HCT116 (cell line): ENCODE data around the gene TMEM63B. TPM values are rescaled to one million over a fixed set of nuclear protein-coding genes. Genes with fewer than 3 reads are reported as not detected.

ENCODE experiments used
- ATAC-seq: fragments of 200-7000 bp; cut with Tn5 transposase; 2 replicates; pipeline ENCODE4 v1.9.1; 2020; ENCODE audit warnings: mild to moderate bottlenecking, moderate library complexity
- BruUV-seq: library from RNA; stranded (reverse); fragments of 400-500 nt; replicated peaks from 2 replicates; lab custom pipeline; 2021; lab: Mats Ljungman, UMichigan
- CTCF ChIA-PET: fragments of 300-600 bp; sonication (Branson Sonifier 250); formaldehyde crosslinking; loops from one replicate; lab custom pipeline; 2021; ENCODE audit warnings: antibody characterized with exemption; lab: Charles Lee
- POLR2A ChIA-PET: fragments of 300-600, 350-600 bp; sonication (Branson Sonifier 250); formaldehyde crosslinking; loops from one replicate; lab custom pipeline; 2021; ENCODE audit warnings: antibody characterized with exemption; lab: Charles Lee
- RAD21 ChIA-PET, 2 experiments: fragments of 300-600 bp; sonication (Branson Sonifier 250); formaldehyde crosslinking; loops; one replicate each; lab custom pipeline; 2023; ENCODE audit warnings: low total read pairs in 2 of 2; ENCODE audit not compliant: uncharacterized antibody in 2 of 2, unreplicated experiment in 2 of 2, low non-redundant PET in 1 of 2; lab: Charles Lee
- DNase-seq: peaks from one replicate; pipeline ENCODE4 v3.0.0-alpha.2; 2010; ENCODE audit warnings: low read depth, low spot score
- H2AFZ ChIP-seq: fragments of 200-600 bp; shearing (Covaris generic), sonication (generic); 2 replicates; pipeline ENCODE4 v1.6.1; 2017; ENCODE audit warnings: low read depth, mixed run types, mixed read lengths, antibody characterized with exemption, low read length; ENCODE audit not compliant: poor library complexity, severe bottlenecking
- H3K27ac ChIP-seq: 2 replicates; pipeline ENCODE4 v1.5.1; 2012; ENCODE audit warnings: low read depth, low read length
- H3K27me3 ChIP-seq: fragments of 200-600 bp; sonication (generic); 2 replicates; pipeline ENCODE4 v1.6.1; 2016; ENCODE audit warnings: mixed run types, low read length, mixed read lengths; ENCODE audit not compliant: insufficient read depth
- H3K36me3 ChIP-seq, 2 experiments: fragments of 200-500 bp in 1 of 2; fragments of 200-600 bp in 1 of 2; sonication (Bioruptor generic) in 1 of 2; sonication (generic) in 1 of 2; 2 replicates each; pipeline versions ENCODE4 v1.5.1 to v1.6.1; 2014 to 2016; ENCODE audit warnings: low read length in 2 of 2, inconsistent platforms in 1 of 2, mixed read lengths in 1 of 2, mixed run types in 1 of 2; ENCODE audit not compliant: insufficient read depth in 2 of 2, control insufficient read depth in 1 of 2
- H3K4me1 ChIP-seq, 2 experiments: fragments of 200-600 bp in 1 of 2; sonication (generic) in 1 of 2; 2 replicates each; pipeline versions ENCODE4 v1.5.1 to v1.6.1; 2012 to 2017; ENCODE audit warnings: low read length in 2 of 2, inconsistent platforms in 1 of 2, mild to moderate bottlenecking in 1 of 2, mixed read lengths in 1 of 2, mixed run types in 1 of 2, moderate library complexity in 1 of 2; ENCODE audit not compliant: insufficient read depth in 2 of 2, control insufficient read depth in 1 of 2
- H3K4me2 ChIP-seq: fragments of 200-600 bp; sonication (generic); 2 replicates; pipeline ENCODE4 v1.6.1; 2017; ENCODE audit warnings: mixed run types, low read length, mixed read lengths
- H3K4me3 ChIP-seq, 2 experiments: fragments of 200-600 bp in 1 of 2; sonication (generic) in 1 of 2; replicated peaks in 1 of 2; 2 replicates each; pipeline ENCODE4 v1.5.1; 2011 to 2016; ENCODE audit warnings: low read length in 2 of 2, control low read depth in 1 of 2, low read depth in 1 of 2, mild to moderate bottlenecking in 1 of 2, mixed read lengths in 1 of 2, mixed run types in 1 of 2
- H3K79me2 ChIP-seq: fragments of 200-600 bp; sonication (generic); 2 replicates; pipeline ENCODE4 v1.6.1; 2017; ENCODE audit warnings: mild to moderate bottlenecking, mixed run types, low read length, moderate library complexity, mixed read lengths; ENCODE audit not compliant: insufficient read depth
- H3K9ac ChIP-seq: fragments of 200-600 bp; sonication (generic); 2 replicates; pipeline ENCODE4 v1.6.1; 2016; ENCODE audit warnings: low read length, mixed read lengths
- H3K9me2 ChIP-seq: fragments of 200-600 bp; sonication (generic), shearing (Covaris generic); 2 replicates; pipeline ENCODE4 v1.6.1; 2017; ENCODE audit warnings: mixed run types, mild to moderate bottlenecking, moderate library complexity; ENCODE audit not compliant: insufficient read depth
- H3K9me3 ChIP-seq, 2 experiments: fragments of 200-500 bp in 1 of 2; fragments of 200-600 bp in 1 of 2; sonication (Bioruptor generic) in 1 of 2; sonication (generic) in 1 of 2; 2 replicates each; pipeline ENCODE4 v1.6.1; 2014 to 2017; ENCODE audit warnings: low read length in 2 of 2, mixed read lengths in 2 of 2, inconsistent platforms in 1 of 2, low read depth in 1 of 2, mild to moderate bottlenecking in 1 of 2, mixed run types in 1 of 2, moderate library complexity in 1 of 2; ENCODE audit not compliant: control insufficient read depth in 1 of 2, insufficient read depth in 1 of 2
- H4K20me1 ChIP-seq: fragments of 200-600 bp; sonication (generic), shearing (Covaris generic); 2 replicates; pipeline ENCODE4 v1.6.1; 2017; ENCODE audit warnings: mixed run types, mild to moderate bottlenecking, moderate library complexity; ENCODE audit not compliant: insufficient read depth
- CEBPB ChIP-seq: IDR thresholded peaks from 2 replicates; pipeline ENCODE4 v1.6.1; 2012; ENCODE audit warnings: low read depth
- EGR1 ChIP-seq: IDR thresholded peaks from 2 replicates; pipeline ENCODE4 v1.6.1; 2012; ENCODE audit warnings: low read depth
- ELF1 ChIP-seq: IDR thresholded peaks from 2 replicates; pipeline ENCODE4 v1.6.1; 2012; ENCODE audit warnings: low read depth, borderline replicate concordance
- FOSL1 ChIP-seq: IDR thresholded peaks from 2 replicates; pipeline ENCODE4 v1.6.1; 2012; ENCODE audit warnings: low read depth
- JUND ChIP-seq: IDR thresholded peaks from 2 replicates; pipeline ENCODE4 v1.6.1; 2012
- POLR2A ChIP-seq: IDR thresholded peaks from 2 replicates; pipeline ENCODE4 v1.7.0; 2011; ENCODE audit warnings: borderline replicate concordance; ENCODE audit not compliant: insufficient read depth, insufficient read length; ENCODE audit errors: extremely low read depth
- RAD21 ChIP-seq: IDR thresholded peaks from 2 replicates; pipeline ENCODE4 v1.6.1; 2012; ENCODE audit warnings: low read depth, mild to moderate bottlenecking
- SIN3A ChIP-seq: IDR thresholded peaks from 2 replicates; pipeline ENCODE4 v1.6.1; 2012; ENCODE audit warnings: low read depth
- SP1 ChIP-seq: IDR thresholded peaks from 2 replicates; pipeline ENCODE4 v1.6.1; 2012; ENCODE audit warnings: low read depth
- SRF ChIP-seq: IDR thresholded peaks from 2 replicates; pipeline ENCODE4 v1.6.1; 2012; ENCODE audit warnings: low read depth
- TCF7L2 ChIP-seq: IDR thresholded peaks from 2 replicates; pipeline ENCODE4 v1.7.0; 2011; ENCODE audit warnings: borderline replicate concordance, inconsistent platforms; ENCODE audit not compliant: insufficient read depth, insufficient read length; ENCODE audit errors: extremely low read depth
- YY1 ChIP-seq: IDR thresholded peaks from 2 replicates; pipeline ENCODE4 v1.6.1; 2011; ENCODE audit warnings: low read length, low read depth, moderate library complexity, mild to moderate bottlenecking; ENCODE audit not compliant: insufficient replicate concordance; ENCODE audit errors: extremely low read depth
- ZNF274 ChIP-seq: fragments of 200-500 bp; sonication (Bioruptor generic); IDR thresholded peaks from 2 replicates; pipeline ENCODE4 v1.6.1; 2014; ENCODE audit warnings: mild to moderate bottlenecking, low read depth, low read length, inconsistent platforms
- intact Hi-C: fragments of 100-400 bp; cut with micrococcal nuclease; formaldehyde crosslinking; loops from 2 replicates; pipeline ENCODE4 v1.10.0; 2022
- total RNA-seq: library from RNA; stranded (reverse); gene quantifications from one replicate; pipeline ENCODE4 v1.2.1, GENCODE V29; 2021; ENCODE audit not compliant: unreplicated experiment
- TF ChIP-seq, protein P1 (sequence below), 3 experiments: fragments of 200-600 bp in 1 of 3; sonication (generic) in 1 of 3; IDR thresholded peaks in 2 of 3; conservative IDR thresholded peaks in 1 of 3; 2 replicates each; pipeline ENCODE4 v1.5.1; 2012 to 2017; ENCODE audit warnings: low read depth in 2 of 3, low read length in 2 of 3, antibody characterized with exemption in 1 of 3, borderline replicate concordance in 1 of 3, control low read depth in 1 of 3, mild to moderate bottlenecking in 1 of 3, mixed read lengths in 1 of 3, mixed run types in 1 of 3, moderate library complexity in 1 of 3; ENCODE audit not compliant: insufficient read depth in 1 of 3
- TF ChIP-seq, protein P2 (sequence below): IDR thresholded peaks from 2 replicates; pipeline ENCODE4 v1.6.1; 2012
- TF ChIP-seq, protein P3 (sequence below): IDR thresholded peaks from 2 replicates; pipeline ENCODE4 v1.6.1; 2012
- TF ChIP-seq, protein P4 (sequence below): IDR thresholded peaks from 2 replicates; pipeline ENCODE4 v1.6.1; 2011; ENCODE audit warnings: mild to moderate bottlenecking, low read length, moderate library complexity; ENCODE audit not compliant: insufficient replicate concordance; ENCODE audit errors: extremely low read depth

TMEM63B gene
- total RNA-seq, 1 experiment from 2014 or later: 58.2 TPM

DNA sequence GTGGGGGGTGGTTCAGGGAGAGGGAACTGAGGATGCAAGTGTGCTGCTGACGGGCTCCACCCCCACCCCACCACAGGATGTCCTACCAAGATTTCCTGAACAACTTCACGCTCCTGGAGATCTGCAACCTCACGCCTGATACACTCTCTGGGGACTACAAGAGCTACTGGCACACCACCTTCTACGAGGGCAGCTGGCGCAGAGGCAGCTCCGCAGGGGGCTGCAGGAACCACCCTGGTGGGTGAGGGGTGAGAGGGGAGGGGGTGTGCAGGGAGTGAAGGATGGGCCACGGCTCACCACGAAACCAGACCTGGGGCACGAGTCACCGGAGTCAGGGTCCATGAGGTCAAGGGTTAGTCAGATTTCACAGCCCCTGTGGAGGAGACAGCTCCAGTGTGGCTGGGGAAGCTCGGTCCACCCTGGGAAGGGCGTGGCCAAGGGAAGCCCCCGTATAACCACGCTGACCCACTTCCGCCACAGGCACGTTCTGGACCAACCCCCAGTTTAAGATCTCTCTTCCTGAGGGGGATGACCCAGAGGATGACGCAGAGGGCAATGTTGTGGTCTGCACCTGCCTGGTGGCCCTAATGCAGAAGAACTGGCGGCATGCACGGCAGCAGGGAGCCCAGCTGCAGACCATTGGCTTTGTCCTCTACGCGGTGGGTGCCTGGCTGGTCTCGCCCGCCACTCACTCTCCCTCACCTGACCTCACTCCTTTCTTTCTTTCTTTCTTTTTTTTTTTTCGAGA lies 49.6 kb downstream of the TMEM63B start:
- Histone ChIP-seq H3K79me2 (no peaks in the 10 kb centered on the region), H3K4me3 (no peak overlapping the region), H2AFZ (no peak overlapping the region), H3K4me1 (peaks cover 3 to 32% of the 10 kb centered on the region in 2 experiments; a peak in 3 of 4 replicates), H3K9ac (no peak overlapping the region), H3K9me2 (no peaks in the 10 kb centered on the region), H3K4me2 (no peak overlapping the region), H3K9me3 (no peaks in the 10 kb centered on the region), H3K27ac (no peak overlapping the region), H3K27me3 (no peaks in the 10 kb centered on the region), H3K36me3 (no peaks in the 10 kb centered on the region), H4K20me1 (no peaks in the 10 kb centered on the region)
- ATAC-seq: no peak
- ChIA-PET CTCF (no interaction called here), RAD21 (no interaction called here), POLR2A (no interaction called here)
- intact Hi-C loops: no loop called here
- TF ChIP-seq EGR1 (no peak), ELF1 (no peak), SRF (no peak), RAD21 (no peak), FOSL1 (no peak), POLR2A (no peak), SP1 (no peak), CEBPB (no peak), ZNF274 (no peak), JUND (no peak), YY1 (no peak), TCF7L2 (no peak), SIN3A (no peak)
- TF ChIP-seq, protein P1, sequence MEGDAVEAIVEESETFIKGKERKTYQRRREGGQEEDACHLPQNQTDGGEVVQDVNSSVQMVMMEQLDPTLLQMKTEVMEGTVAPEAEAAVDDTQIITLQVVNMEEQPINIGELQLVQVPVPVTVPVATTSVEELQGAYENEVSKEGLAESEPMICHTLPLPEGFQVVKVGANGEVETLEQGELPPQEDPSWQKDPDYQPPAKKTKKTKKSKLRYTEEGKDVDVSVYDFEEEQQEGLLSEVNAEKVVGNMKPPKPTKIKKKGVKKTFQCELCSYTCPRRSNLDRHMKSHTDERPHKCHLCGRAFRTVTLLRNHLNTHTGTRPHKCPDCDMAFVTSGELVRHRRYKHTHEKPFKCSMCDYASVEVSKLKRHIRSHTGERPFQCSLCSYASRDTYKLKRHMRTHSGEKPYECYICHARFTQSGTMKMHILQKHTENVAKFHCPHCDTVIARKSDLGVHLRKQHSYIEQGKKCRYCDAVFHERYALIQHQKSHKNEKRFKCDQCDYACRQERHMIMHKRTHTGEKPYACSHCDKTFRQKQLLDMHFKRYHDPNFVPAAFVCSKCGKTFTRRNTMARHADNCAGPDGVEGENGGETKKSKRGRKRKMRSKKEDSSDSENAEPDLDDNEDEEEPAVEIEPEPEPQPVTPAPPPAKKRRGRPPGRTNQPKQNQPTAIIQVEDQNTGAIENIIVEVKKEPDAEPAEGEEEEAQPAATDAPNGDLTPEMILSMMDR (IDR thresholded peaks at IDR 0.05 in 2 of 3, conservative IDR thresholded peaks at IDR 0.05 in 1 of 3; ENCODE audit: borderline replicate concordance in 1 of 3, insufficient read depth in 1 of 3, low read depth in 2 of 3, low read length in 2 of 3): no peak
- TF ChIP-seq, protein P2, sequence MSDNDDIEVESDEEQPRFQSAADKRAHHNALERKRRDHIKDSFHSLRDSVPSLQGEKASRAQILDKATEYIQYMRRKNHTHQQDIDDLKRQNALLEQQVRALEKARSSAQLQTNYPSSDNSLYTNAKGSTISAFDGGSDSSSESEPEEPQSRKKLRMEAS: no peak
- TF ChIP-seq, protein P3, sequence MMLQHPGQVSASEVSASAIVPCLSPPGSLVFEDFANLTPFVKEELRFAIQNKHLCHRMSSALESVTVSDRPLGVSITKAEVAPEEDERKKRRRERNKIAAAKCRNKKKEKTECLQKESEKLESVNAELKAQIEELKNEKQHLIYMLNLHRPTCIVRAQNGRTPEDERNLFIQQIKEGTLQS: no peak
- TF ChIP-seq, protein P4, sequence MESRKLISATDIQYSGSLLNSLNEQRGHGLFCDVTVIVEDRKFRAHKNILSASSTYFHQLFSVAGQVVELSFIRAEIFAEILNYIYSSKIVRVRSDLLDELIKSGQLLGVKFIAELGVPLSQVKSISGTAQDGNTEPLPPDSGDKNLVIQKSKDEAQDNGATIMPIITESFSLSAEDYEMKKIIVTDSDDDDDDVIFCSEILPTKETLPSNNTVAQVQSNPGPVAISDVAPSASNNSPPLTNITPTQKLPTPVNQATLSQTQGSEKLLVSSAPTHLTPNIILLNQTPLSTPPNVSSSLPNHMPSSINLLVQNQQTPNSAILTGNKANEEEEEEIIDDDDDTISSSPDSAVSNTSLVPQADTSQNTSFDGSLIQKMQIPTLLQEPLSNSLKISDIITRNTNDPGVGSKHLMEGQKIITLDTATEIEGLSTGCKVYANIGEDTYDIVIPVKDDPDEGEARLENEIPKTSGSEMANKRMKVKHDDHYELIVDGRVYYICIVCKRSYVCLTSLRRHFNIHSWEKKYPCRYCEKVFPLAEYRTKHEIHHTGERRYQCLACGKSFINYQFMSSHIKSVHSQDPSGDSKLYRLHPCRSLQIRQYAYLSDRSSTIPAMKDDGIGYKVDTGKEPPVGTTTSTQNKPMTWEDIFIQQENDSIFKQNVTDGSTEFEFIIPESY: no peak
- no peak for DNase-seq
- no TSS peak for BruUV-seq
